Measurements from ENCODE around the gene PGAM1. TPM values are rescaled to one million over a fixed set of nuclear protein-coding genes. Genes with fewer than 3 reads are reported as not detected.
"Not testable (repeated sequence)": the region's sequence is repeated elsewhere in the genome, so short reads cannot be mapped to it uniquely, and the experiment has no call there.

Gene PGAM1
- polyA plus RNA-seq, 2 donors = 72.5 to 354 TPM

DNA sequence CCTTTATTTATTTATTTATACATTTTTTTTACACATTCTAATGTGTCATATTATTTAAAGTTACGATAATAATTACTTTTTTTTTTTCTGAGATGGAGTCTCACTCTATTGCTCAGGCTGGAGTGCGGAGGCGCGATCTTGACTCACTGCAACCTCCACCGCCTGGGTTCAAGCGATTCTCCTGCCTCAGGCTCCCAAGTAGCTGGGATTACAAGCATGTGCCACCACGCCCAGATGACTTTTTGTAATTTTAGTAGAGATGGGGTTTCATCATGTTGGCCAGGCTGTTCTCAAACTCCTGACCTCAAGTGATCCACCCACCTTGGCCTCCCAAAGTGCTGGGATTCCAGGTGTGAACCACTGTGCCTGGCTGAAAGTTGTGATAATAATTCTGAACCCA, 19.5 kb upstream of the PGAM1 start:
- not testable (repeated sequence) for H3K36me3 ChIP-seq (ENCODE audit: control insufficient read depth in 2 of 2, insufficient read depth in 2 of 2, low read length in 1 of 2); H3K4me3 ChIP-seq (ENCODE audit: low read depth in 1 of 2, low read length in 2 of 2); H3K4me1 ChIP-seq (ENCODE audit: control insufficient read depth in 2 of 2, insufficient read depth in 2 of 2, low read length in 1 of 2); H3K9me3 ChIP-seq (ENCODE audit: control insufficient read depth in 2 of 2, insufficient read depth in 1 of 2, low read depth in 1 of 2, low read length in 1 of 2); H3K27me3 ChIP-seq (ENCODE audit: control insufficient read depth in 1 of 2, insufficient read depth in 2 of 2, low read length in 2 of 2)
- WGBS, 2 donors = 74 to 83% methylated on average over 7 of the region's 7 CpGs
- H3K27ac ChIP-seq (ENCODE audit: low read depth in 2 of 2, low read length in 1 of 2) = peak overlapping the region in 1 of 2 donors; percentile 47

- H3K4me3 ChIP-seq (ENCODE audit: low read depth in 1 of 2, low read length in 2 of 2) = no peak overlapping the region
- 3 to 7% methylated on average over 10 of the region's 10 CpGs for WGBS, 2 donors
Measured at GRCh38 chr10:97407211-97407951, 18.6 kb upstream of the PGAM1 start.

GRCh38 chr10:97407952-97408248, 18.1 kb upstream of the PGAM1 start:
- Histone ChIP-seq H3K27me3 (ENCODE audit: control insufficient read depth in 1 of 2, insufficient read depth in 2 of 2, low read length in 2 of 2) (no peaks in the 10 kb centered on the region), H3K4me1 (ENCODE audit: control insufficient read depth in 2 of 2, insufficient read depth in 2 of 2, low read length in 1 of 2) (no peaks in the 10 kb centered on the region), H3K9me3 (ENCODE audit: control insufficient read depth in 2 of 2, insufficient read depth in 1 of 2, low read depth in 1 of 2, low read length in 1 of 2) (no peaks in the 10 kb centered on the region), H3K4me3 (ENCODE audit: low read depth in 1 of 2, low read length in 2 of 2) (no peak overlapping the region), H3K27ac (ENCODE audit: low read depth in 2 of 2, low read length in 1 of 2) (peak overlapping the region; percentile 89 to 94), H3K36me3 (ENCODE audit: control insufficient read depth in 2 of 2, insufficient read depth in 2 of 2, low read length in 1 of 2) (no peaks in the 10 kb centered on the region)
- 82 to 86% methylated on average over 2 of the region's 2 CpGs for WGBS, 2 donors

More at GRCh38 chr10:97407211-97407951, 18.6 kb upstream of the PGAM1 start:
- no peaks in the 10 kb centered on the region for H3K27me3 ChIP-seq (ENCODE audit: control insufficient read depth in 1 of 2, insufficient read depth in 2 of 2, low read length in 2 of 2)
- H3K9me3 ChIP-seq (ENCODE audit: control insufficient read depth in 2 of 2, insufficient read depth in 1 of 2, low read depth in 1 of 2, low read length in 1 of 2) = no peaks in the 10 kb centered on the region
- peak overlapping the region; percentile 3 to 81 for H3K27ac ChIP-seq (ENCODE audit: low read depth in 2 of 2, low read length in 1 of 2)
- no peaks in the 10 kb centered on the region for H3K36me3 ChIP-seq (ENCODE audit: control insufficient read depth in 2 of 2, insufficient read depth in 2 of 2, low read length in 1 of 2)
- no peaks in the 10 kb centered on the region for H3K4me1 ChIP-seq (ENCODE audit: control insufficient read depth in 2 of 2, insufficient read depth in 2 of 2, low read length in 1 of 2)

GRCh38 chr10:97408496-97408992, 17.4 kb upstream of the PGAM1 start:
- H3K27me3 ChIP-seq (ENCODE audit: control insufficient read depth in 1 of 2, insufficient read depth in 2 of 2, low read length in 2 of 2) = no peaks in the 10 kb centered on the region
- H3K4me1 ChIP-seq (ENCODE audit: control insufficient read depth in 2 of 2, insufficient read depth in 2 of 2, low read length in 1 of 2) = peaks cover 0 to under 1% of the 10 kb centered on the region in 2 donors
- H3K4me3 ChIP-seq (ENCODE audit: low read depth in 1 of 2, low read length in 2 of 2) = no peak overlapping the region
- H3K27ac ChIP-seq (ENCODE audit: low read depth in 2 of 2, low read length in 1 of 2) = peak overlapping the region; percentile 89 to 94
- H3K36me3 ChIP-seq (ENCODE audit: control insufficient read depth in 2 of 2, insufficient read depth in 2 of 2, low read length in 1 of 2) = no peaks in the 10 kb centered on the region
- H3K9me3 ChIP-seq (ENCODE audit: control insufficient read depth in 2 of 2, insufficient read depth in 1 of 2, low read depth in 1 of 2, low read length in 1 of 2) = no peaks in the 10 kb centered on the region
- WGBS, 2 donors = 49 to 50% methylated on average over 10 of the region's 10 CpGs

DNA sequence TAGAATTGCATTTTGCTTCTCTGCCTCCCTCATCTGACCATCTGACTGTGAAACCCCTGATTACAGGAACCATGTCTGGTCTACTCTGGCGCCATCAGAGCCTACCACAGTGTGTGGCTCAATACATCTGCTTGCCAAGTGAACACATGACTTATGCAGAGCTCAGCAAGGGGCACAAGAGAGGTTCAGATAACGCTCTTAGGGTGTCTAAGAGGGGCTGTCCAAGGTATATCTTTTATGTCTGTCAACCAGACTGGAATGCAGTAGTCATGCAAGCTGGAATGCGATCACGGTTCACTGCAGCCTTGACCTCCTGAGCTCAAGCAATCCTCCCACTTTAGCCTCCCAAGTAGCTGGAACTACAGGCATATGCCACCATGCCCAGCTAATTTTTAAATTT, 14.6 kb upstream of the PGAM1 start:
- Histone ChIP-seq H3K27ac (ENCODE audit: low read depth in 2 of 2, low read length in 1 of 2) (peak overlapping the region in 1 of 2 donors; percentile 8), H3K27me3 (ENCODE audit: control insufficient read depth in 1 of 2, insufficient read depth in 2 of 2, low read length in 2 of 2) (no peaks in the 10 kb centered on the region), H3K36me3 (ENCODE audit: control insufficient read depth in 2 of 2, insufficient read depth in 2 of 2, low read length in 1 of 2) (no peaks in the 10 kb centered on the region), H3K4me3 (ENCODE audit: low read depth in 1 of 2, low read length in 2 of 2) (no peak overlapping the region), H3K9me3 (ENCODE audit: control insufficient read depth in 2 of 2, insufficient read depth in 1 of 2, low read depth in 1 of 2, low read length in 1 of 2) (no peaks in the 10 kb centered on the region), H3K4me1 (ENCODE audit: control insufficient read depth in 2 of 2, insufficient read depth in 2 of 2, low read length in 1 of 2) (peaks cover 0 to 5% of the 10 kb centered on the region in 2 donors)
- WGBS, 2 donors = 77 to 83% methylated on average over 4 of the region's 4 CpGs

GRCh38 chr10:97412891-97413304, 13.1 kb upstream of the PGAM1 start:
- peak overlapping the region; percentile 94 to 95 for H3K27ac ChIP-seq (ENCODE audit: low read depth in 2 of 2, low read length in 1 of 2)
- H3K4me1 ChIP-seq (ENCODE audit: control insufficient read depth in 2 of 2, insufficient read depth in 2 of 2, low read length in 1 of 2) = peaks cover 0 to 5% of the 10 kb centered on the region in 2 donors
- H3K27me3 ChIP-seq (ENCODE audit: control insufficient read depth in 1 of 2, insufficient read depth in 2 of 2, low read length in 2 of 2) = no peaks in the 10 kb centered on the region
- no peaks in the 10 kb centered on the region for H3K36me3 ChIP-seq (ENCODE audit: control insufficient read depth in 2 of 2, insufficient read depth in 2 of 2, low read length in 1 of 2)
- WGBS, 2 donors = 45 to 61% methylated on average over 10 of the region's 10 CpGs
- no peak overlapping the region for H3K4me3 ChIP-seq (ENCODE audit: low read depth in 1 of 2, low read length in 2 of 2)
- no peaks in the 10 kb centered on the region for H3K9me3 ChIP-seq (ENCODE audit: control insufficient read depth in 2 of 2, insufficient read depth in 1 of 2, low read depth in 1 of 2, low read length in 1 of 2)

DNA sequence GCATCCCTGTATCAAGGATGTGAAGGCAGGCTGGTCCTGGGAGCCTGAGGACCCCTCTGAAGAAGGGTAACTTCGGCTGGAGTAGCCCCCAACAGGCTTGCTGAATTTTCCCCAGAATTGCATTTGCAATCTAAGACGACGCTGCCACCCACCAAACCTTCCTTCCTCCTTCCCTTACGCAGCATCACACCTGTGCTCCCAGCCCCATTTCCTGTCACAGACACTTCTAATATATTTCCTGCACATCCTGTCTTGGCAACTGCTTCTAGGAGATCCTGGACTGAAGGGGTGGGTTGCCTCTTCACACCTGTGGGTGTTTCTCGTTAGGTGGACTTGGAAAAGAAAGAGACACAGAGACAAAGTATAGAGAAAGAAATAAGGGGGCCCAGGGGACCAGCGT, 9.4 kb upstream of the PGAM1 start:
- no peaks in the 10 kb centered on the region for H3K9me3 ChIP-seq (ENCODE audit: control insufficient read depth in 2 of 2, insufficient read depth in 1 of 2, low read depth in 1 of 2, low read length in 1 of 2)
- 77 to 79% methylated on average over 6 of the region's 6 CpGs for WGBS, 2 donors
- peaks cover 0 to 5% of the 10 kb centered on the region in 2 donors for H3K4me1 ChIP-seq (ENCODE audit: control insufficient read depth in 2 of 2, insufficient read depth in 2 of 2, low read length in 1 of 2)
- H3K27ac ChIP-seq (ENCODE audit: low read depth in 2 of 2, low read length in 1 of 2) = peak overlapping the region in 1 of 2 donors; percentile 7
- no peaks in the 10 kb centered on the region for H3K27me3 ChIP-seq (ENCODE audit: control insufficient read depth in 1 of 2, insufficient read depth in 2 of 2, low read length in 2 of 2)
- no peak overlapping the region for H3K4me3 ChIP-seq (ENCODE audit: low read depth in 1 of 2, low read length in 2 of 2)
- no peaks in the 10 kb centered on the region for H3K36me3 ChIP-seq (ENCODE audit: control insufficient read depth in 2 of 2, insufficient read depth in 2 of 2, low read length in 1 of 2)

DNA sequence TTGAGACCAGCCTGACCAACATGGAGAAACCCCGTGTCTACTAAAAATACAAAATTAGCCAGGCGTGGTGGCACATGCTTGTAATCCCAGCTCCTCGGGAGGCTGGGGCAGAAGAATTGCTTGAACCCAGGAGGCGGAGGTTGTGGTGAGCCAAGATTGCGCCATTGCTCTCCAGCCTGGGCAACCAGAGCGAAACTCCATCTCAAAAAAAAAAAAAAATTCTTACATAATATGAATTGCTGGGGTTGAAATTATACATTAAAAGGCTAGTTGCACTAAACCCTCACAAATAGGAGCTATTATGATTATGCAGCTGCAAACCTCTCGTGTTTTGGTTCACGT, 2.3 kb upstream of the PGAM1 start:
- H3K9me3 ChIP-seq (ENCODE audit: control insufficient read depth in 2 of 2, insufficient read depth in 1 of 2, low read depth in 1 of 2, low read length in 1 of 2); H3K36me3 ChIP-seq (ENCODE audit: control insufficient read depth in 2 of 2, insufficient read depth in 2 of 2, low read length in 1 of 2); H3K4me1 ChIP-seq (ENCODE audit: control insufficient read depth in 2 of 2, insufficient read depth in 2 of 2, low read length in 1 of 2); H3K4me3 ChIP-seq (ENCODE audit: low read depth in 1 of 2, low read length in 2 of 2); H3K27me3 ChIP-seq (ENCODE audit: control insufficient read depth in 1 of 2, insufficient read depth in 2 of 2, low read length in 2 of 2): not testable (repeated sequence)
- peak overlapping the region in 1 of 2 donors; percentile 65 for H3K27ac ChIP-seq (ENCODE audit: low read depth in 2 of 2, low read length in 1 of 2)
- WGBS, 2 donors = 81 to 82% methylated on average over 8 of the region's 8 CpGs

DNA sequence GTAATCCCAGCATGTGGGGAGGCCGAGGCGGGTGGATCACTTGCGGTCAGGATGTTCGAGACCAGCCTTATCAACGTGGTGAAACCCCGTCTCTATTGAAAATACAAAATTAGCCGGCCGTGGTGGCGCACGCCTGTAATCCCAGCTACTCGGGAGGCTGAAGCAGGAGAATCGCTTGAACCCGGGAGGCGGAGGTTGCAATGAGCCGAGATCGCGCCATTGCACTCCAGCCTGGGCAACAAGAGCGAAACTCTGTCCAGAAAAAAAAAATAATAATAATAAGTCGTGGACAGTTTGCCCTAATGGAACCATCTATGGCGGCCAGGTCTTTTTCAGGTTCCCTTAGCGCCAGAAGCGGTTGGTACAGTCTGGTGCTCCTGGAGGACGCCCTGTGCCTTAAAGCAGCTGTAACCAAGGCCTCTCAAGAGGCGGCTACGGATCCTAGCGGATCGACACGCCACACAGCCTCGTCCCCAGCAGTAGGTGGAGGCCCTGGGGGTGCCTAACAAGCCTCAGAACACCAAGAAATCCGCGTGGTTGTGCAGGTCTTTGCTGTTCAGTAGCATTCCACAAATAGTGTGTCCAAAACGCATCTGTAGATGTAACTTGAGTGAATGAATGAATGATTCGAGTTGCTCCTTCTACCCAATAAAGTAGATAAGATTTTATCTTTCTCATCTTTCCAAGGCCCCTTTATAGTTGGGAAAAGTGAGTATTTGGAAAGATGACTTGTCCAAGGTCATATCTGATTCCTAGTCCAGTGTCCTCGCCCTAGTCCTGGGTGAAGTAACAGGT, 982 bp downstream of the PGAM1 start:
- H3K27me3 ChIP-seq (ENCODE audit: control insufficient read depth in 1 of 2, insufficient read depth in 2 of 2, low read length in 2 of 2) = no peaks in the 10 kb centered on the region
- WGBS, 2 donors = 6 to 10% methylated on average over 34 of the region's 34 CpGs
- H3K36me3 ChIP-seq (ENCODE audit: control insufficient read depth in 2 of 2, insufficient read depth in 2 of 2, low read length in 1 of 2) = peaks cover 2 to 5% of the 10 kb centered on the region in 2 donors
- H3K4me3 ChIP-seq (ENCODE audit: low read depth in 1 of 2, low read length in 2 of 2) = peak overlapping the region; percentile 80 to 90
- H3K9me3 ChIP-seq (ENCODE audit: control insufficient read depth in 2 of 2, insufficient read depth in 1 of 2, low read depth in 1 of 2, low read length in 1 of 2) = no peaks in the 10 kb centered on the region
- peak overlapping the region; percentile 91 to 95 for H3K27ac ChIP-seq (ENCODE audit: low read depth in 2 of 2, low read length in 1 of 2)
- peaks cover 2 to 6% of the 10 kb centered on the region in 2 donors for H3K4me1 ChIP-seq (ENCODE audit: control insufficient read depth in 2 of 2, insufficient read depth in 2 of 2, low read length in 1 of 2)
